ENCODE measurements around the gene KLK14.

DNA sequence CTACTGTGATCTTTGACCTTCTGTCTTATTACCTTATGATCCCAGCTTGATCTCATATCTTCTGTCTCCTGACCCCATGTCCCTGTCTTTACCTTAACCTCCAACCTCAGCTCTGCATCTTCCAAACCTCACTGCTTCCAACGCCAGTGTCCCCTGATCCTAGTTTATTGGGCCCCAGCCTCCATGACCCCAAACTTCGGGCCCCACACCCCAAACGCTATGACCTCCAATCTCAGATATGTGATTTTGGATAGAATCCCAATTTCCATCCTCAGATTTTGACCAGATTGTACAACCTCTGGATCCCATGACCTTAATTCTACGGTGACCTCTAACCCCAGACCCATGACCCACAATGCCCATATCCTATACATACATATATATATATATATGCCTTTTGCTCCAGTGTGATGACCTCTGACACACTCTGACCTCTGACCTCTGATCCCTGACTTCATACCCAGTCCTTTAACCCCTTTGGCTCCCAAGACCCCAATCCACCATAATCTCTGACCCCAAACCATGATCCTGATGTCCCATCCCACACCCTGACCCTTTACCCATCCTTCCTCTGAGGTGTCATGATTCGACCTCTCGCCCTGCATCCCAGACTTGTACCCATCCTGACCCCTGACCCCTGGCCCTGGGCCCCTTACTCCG lies 51.3 kb downstream of the KLK14 start:
- TF ChIP-seq ZNF592 (IDR thresholded peaks at IDR 0.05) (no peak), CBFB (IDR thresholded peaks at IDR 0.05; ENCODE audit: low read depth) (no peak), CTCF (IDR thresholded peaks at IDR 0.05 in 2 of 3, conservative IDR thresholded peaks at IDR 0.05 in 1 of 3; ENCODE audit: control insufficient read depth in 2 of 3, extremely low read depth in 1 of 3, insufficient read depth in 1 of 3, low read depth in 3 of 3, low read length in 3 of 3) (no peak), GABPA (IDR thresholded peaks at IDR 0.05; ENCODE audit: low read depth) (no peak), SMC3 (IDR thresholded peaks at IDR 0.05; ENCODE audit: borderline replicate concordance, low read length) (no peak), NRF1 (conservative IDR thresholded peaks at IDR 0.05; ENCODE audit: low read depth, low read length) (no peak), CBX3 (IDR thresholded peaks at IDR 0.05; ENCODE audit: borderline replicate concordance, low read depth) (no peak), CEBPB (IDR thresholded peaks at IDR 0.05; ENCODE audit: borderline replicate concordance in 1 of 2, low read depth in 2 of 2, low read length in 2 of 2) (no peak), CHD1 (IDR thresholded peaks at IDR 0.05; ENCODE audit: low read depth, low read length) (no peak), ZNF274 (IDR thresholded peaks at IDR 0.05; ENCODE audit: insufficient read depth, insufficient read length) (no peak), TCF7 (IDR thresholded peaks at IDR 0.05; ENCODE audit: borderline replicate concordance) (no peak), POLR2AphosphoS5 (IDR thresholded peaks at IDR 0.05; ENCODE audit: low read length) (no peak)
